Hepatocyte (in vitro differentiated cells): ENCODE measurements around the gene PCSK6. TPM values are rescaled to one million over a fixed set of nuclear protein-coding genes. Genes with fewer than 3 reads are reported as not detected.

Source experiments
- DNase-seq: peaks from one replicate; pipeline ENCODE4 v3.0.0-alpha.2; 2016; ENCODE audit warnings: low spot score
- H2AFZ ChIP-seq: fragments of 200-600 bp; sonication (generic); 2 replicates; pipeline ENCODE4 v1.6.0; 2016; ENCODE audit warnings: antibody characterized with exemption, mild to moderate bottlenecking
- H3K27ac ChIP-seq: fragments of 200-600 bp; sonication (generic); 2 replicates; pipeline ENCODE4 v1.5.1; 2016; ENCODE audit warnings: mild to moderate bottlenecking
- H3K27me3 ChIP-seq: fragments of 200-600 bp; sonication (generic); 2 replicates; pipeline ENCODE4 v1.6.1; 2016
- H3K36me3 ChIP-seq: fragments of 200-600 bp; sonication (generic); replicated peaks from 2 replicates; pipeline ENCODE4 v1.5.1; 2016; ENCODE audit warnings: low read depth; ENCODE audit not compliant: insufficient read depth
- H3K4me1 ChIP-seq: fragments of 200-600 bp; sonication (generic); 2 replicates; pipeline ENCODE4 v1.5.1; 2016; ENCODE audit warnings: mild to moderate bottlenecking, moderate library complexity; ENCODE audit not compliant: insufficient read depth
- H3K4me2 ChIP-seq: fragments of 200-600 bp; sonication (generic); 2 replicates; pipeline ENCODE4 v1.6.0; 2016
- H3K4me3 ChIP-seq: fragments of 200-600 bp; sonication (generic); 2 replicates; pipeline ENCODE4 v1.5.1; 2016; ENCODE audit warnings: mild to moderate bottlenecking
- H3K79me2 ChIP-seq: fragments of 200-600 bp; sonication (generic); 2 replicates; pipeline ENCODE4 v1.6.0; 2017; ENCODE audit warnings: mild to moderate bottlenecking
- H3K9me2 ChIP-seq: fragments of 200-600 bp; sonication (generic); replicated peaks from 2 replicates; pipeline ENCODE4 v1.6.0; 2017; ENCODE audit warnings: mild to moderate bottlenecking; ENCODE audit not compliant: insufficient read depth
- H3K9me3 ChIP-seq: fragments of 200-600 bp; sonication (generic); 2 replicates; pipeline ENCODE4 v1.5.1; 2016; ENCODE audit warnings: low read depth, mild to moderate bottlenecking
- H4K20me1 ChIP-seq: fragments of 200-600 bp; sonication (generic); 2 replicates; pipeline ENCODE4 v1.6.0; 2016; ENCODE audit warnings: mild to moderate bottlenecking; ENCODE audit not compliant: insufficient read depth, poor library complexity, severe bottlenecking
- EZH2 ChIP-seq: fragments of 200-600 bp; sonication (generic); IDR thresholded peaks from 2 replicates; pipeline ENCODE4 v1.6.1; 2016; ENCODE audit warnings: antibody characterized with exemption, mild to moderate bottlenecking, borderline replicate concordance
- EZH2phosphoT487 ChIP-seq: fragments of 200-600 bp; sonication (generic); IDR thresholded peaks from one replicate; pipeline ENCODE4 v1.6.1; 2018; ENCODE audit warnings: antibody characterized with exemption, mild to moderate bottlenecking, low read depth, moderate library complexity; ENCODE audit not compliant: unreplicated experiment, severe bottlenecking
- WGBS: methylation state at CpG from one replicate; pipeline ENCODE4 v1.1.6; 2016; ENCODE audit warnings: low lambda C conversion rate; ENCODE audit errors: missing lambda C conversion rate; 5-methylcytosine and 5-hydroxymethylcytosine counted together
- polyA plus RNA-seq: library from polyadenylated mRNA; unstranded; fragments of >200 nt; fragmentation: Nextera tagmentation; extraction: Ambion mirVana; gene quantifications from 2 replicates; pipeline ENCODE4 v1.2.1, GENCODE V29; 2016
- total RNA-seq: library from RNA; depleted of rRNA; stranded (reverse); fragments of >200 nt; gene quantifications from 2 replicates; pipeline ENCODE4 v1.2.3, GENCODE V29; 2014
- TF ChIP-seq, protein P1 (sequence below): fragments of 200-600 bp; sonication (generic); IDR thresholded peaks from 2 replicates; pipeline ENCODE4 v1.5.1; 2016; ENCODE audit warnings: antibody characterized with exemption, mild to moderate bottlenecking; ENCODE audit not compliant: poor library complexity

The PCSK6 gene
- total and polyA plus RNA-seq, 2 experiments from 2014 or later: 31.7 to 40.5 TPM

DNA sequence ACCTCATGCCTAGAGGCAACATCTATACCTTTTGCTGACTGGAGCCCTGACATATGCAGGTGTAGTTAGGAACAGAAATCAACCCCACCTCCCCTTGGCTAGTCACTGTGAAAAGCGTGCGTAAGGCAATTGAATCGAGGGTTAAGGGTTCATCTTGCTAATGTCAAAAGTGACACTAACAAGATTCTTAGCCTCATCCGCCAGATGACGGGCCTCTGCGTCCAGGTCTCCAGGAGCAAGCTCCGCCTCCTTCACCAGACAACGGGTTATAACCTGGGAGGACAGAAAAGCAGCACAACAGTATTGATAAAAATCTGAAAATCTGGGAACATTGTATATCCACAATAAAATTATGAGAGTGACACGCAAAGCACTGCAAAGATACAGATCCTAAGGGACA lies 216.9 kb downstream of the PCSK6 start:
- Histone ChIP-seq H3K27me3 (no peaks in the 10 kb centered on the region), H3K27ac (no peak overlapping the region), H3K9me2 (no peaks in the 10 kb centered on the region), H3K4me3 (no peak overlapping the region), H3K4me1 (peaks cover 6% of the 10 kb centered on the region), H4K20me1 (peaks cover 18% of the 10 kb centered on the region), H3K36me3 (no peaks in the 10 kb centered on the region), H3K4me2 (no peak overlapping the region), H3K9me3 (no peaks in the 10 kb centered on the region), H2AFZ (no peak overlapping the region), H3K79me2 (peaks cover 32% of the 10 kb centered on the region)
- no peak for TF ChIP-seq EZH2phosphoT487
- TF ChIP-seq, protein P1, sequence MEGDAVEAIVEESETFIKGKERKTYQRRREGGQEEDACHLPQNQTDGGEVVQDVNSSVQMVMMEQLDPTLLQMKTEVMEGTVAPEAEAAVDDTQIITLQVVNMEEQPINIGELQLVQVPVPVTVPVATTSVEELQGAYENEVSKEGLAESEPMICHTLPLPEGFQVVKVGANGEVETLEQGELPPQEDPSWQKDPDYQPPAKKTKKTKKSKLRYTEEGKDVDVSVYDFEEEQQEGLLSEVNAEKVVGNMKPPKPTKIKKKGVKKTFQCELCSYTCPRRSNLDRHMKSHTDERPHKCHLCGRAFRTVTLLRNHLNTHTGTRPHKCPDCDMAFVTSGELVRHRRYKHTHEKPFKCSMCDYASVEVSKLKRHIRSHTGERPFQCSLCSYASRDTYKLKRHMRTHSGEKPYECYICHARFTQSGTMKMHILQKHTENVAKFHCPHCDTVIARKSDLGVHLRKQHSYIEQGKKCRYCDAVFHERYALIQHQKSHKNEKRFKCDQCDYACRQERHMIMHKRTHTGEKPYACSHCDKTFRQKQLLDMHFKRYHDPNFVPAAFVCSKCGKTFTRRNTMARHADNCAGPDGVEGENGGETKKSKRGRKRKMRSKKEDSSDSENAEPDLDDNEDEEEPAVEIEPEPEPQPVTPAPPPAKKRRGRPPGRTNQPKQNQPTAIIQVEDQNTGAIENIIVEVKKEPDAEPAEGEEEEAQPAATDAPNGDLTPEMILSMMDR: no peak
- TF ChIP-seq EZH2: no peak
- 76% methylated on average over 9 of the region's 9 CpGs for WGBS
- no peak for DNase-seq

- Histone ChIP-seq H3K4me2 (no peak overlapping the region), H4K20me1 (peaks cover 2% of the 10 kb centered on the region), H3K36me3 (no peaks in the 10 kb centered on the region)
Measured at GRCh38 chr15:101269479-101270223, 219.9 kb downstream of the PCSK6 start.

GRCh38 chr15:101267320-101268104 lies 222.0 kb downstream of the PCSK6 start:
- Histone ChIP-seq H3K36me3 (no peaks in the 10 kb centered on the region), H3K4me1 (no peaks in the 10 kb centered on the region), H3K4me3 (no peak overlapping the region), H3K27ac (no peak overlapping the region), H3K27me3 (no peaks in the 10 kb centered on the region), H3K9me2 (no peaks in the 10 kb centered on the region), H3K9me3 (no peaks in the 10 kb centered on the region), H4K20me1 (no peaks in the 10 kb centered on the region), H3K79me2 (no peaks in the 10 kb centered on the region), H2AFZ (no peak overlapping the region), H3K4me2 (no peak overlapping the region)
- WGBS: 72% methylated on average over 18 of the region's 18 CpGs
- TF ChIP-seq, protein P1: no peak
- no peak for TF ChIP-seq EZH2phosphoT487
- no peak for TF ChIP-seq EZH2
- DNase-seq: no peak

More at GRCh38 chr15:101269479-101270223, 219.9 kb downstream of the PCSK6 start:
- no peaks in the 10 kb centered on the region for H3K4me1 ChIP-seq
- no peaks in the 10 kb centered on the region for H3K9me2 ChIP-seq
- H3K79me2 ChIP-seq: peaks cover 9% of the 10 kb centered on the region
- WGBS: 92% methylated on average over 16 of the region's 16 CpGs
- H2AFZ ChIP-seq: no peak overlapping the region
- H3K9me3 ChIP-seq: no peaks in the 10 kb centered on the region
- H3K27ac ChIP-seq: no peak overlapping the region
- no peak overlapping the region for H3K4me3 ChIP-seq
- no peaks in the 10 kb centered on the region for H3K27me3 ChIP-seq
- no peak for DNase-seq
- TF ChIP-seq, protein P1: no peak
- TF ChIP-seq EZH2phosphoT487: no peak
- no peak for TF ChIP-seq EZH2
